Small intestine (tissue), 7 donors: Measurements from ENCODE around the gene EXT2. TPM values are rescaled to one million over a fixed set of nuclear protein-coding genes. Genes with fewer than 3 reads are reported as not detected.
A peak's percentile ranks its signal among the peaks of the same experiment; 100 is the strongest.

Experiments
- DNase-seq, 2 donors: peaks; one replicate each; pipeline versions ENCODE4 v3.0.0 to v3.0.0-alpha.2; 2013
- FAIRE-seq: peaks from 2 replicates; lab custom pipeline; 2012; peaks lifted over from hg19 to GRCh38; lab: Jason Lieb, UNC
- H3K27ac ChIP-seq, 3 donors: one replicate each; pipeline ENCODE4 v1.5.1; 2013; ENCODE audit warnings: low read length in 2 of 3, mild to moderate bottlenecking in 2 of 3, control low read depth in 1 of 3, inconsistent platforms in 1 of 3, low read depth in 1 of 3, moderate library complexity in 1 of 3
- H3K27me3 ChIP-seq, 3 donors: one replicate each; pipeline ENCODE4 v1.6.1; 2013; ENCODE audit warnings: low read length in 3 of 3, inconsistent platforms in 1 of 3; ENCODE audit not compliant: control insufficient read depth in 3 of 3, insufficient read depth in 3 of 3
- H3K36me3 ChIP-seq, 3 donors: one replicate each; pipeline ENCODE4 v1.6.1; 2013; ENCODE audit warnings: low read length in 3 of 3, inconsistent platforms in 1 of 3, low read depth in 1 of 3, mild to moderate bottlenecking in 1 of 3, moderate library complexity in 1 of 3; ENCODE audit not compliant: control insufficient read depth in 3 of 3, insufficient read depth in 2 of 3
- H3K4me1 ChIP-seq, 3 donors: one replicate each; pipeline ENCODE4 v1.6.1; 2013; ENCODE audit warnings: low read length in 2 of 3, inconsistent platforms in 1 of 3, low read depth in 1 of 3, mild to moderate bottlenecking in 1 of 3, moderate library complexity in 1 of 3; ENCODE audit not compliant: control insufficient read depth in 3 of 3, insufficient read depth in 2 of 3
- H3K4me3 ChIP-seq, 3 donors: one replicate each; pipeline ENCODE4 v1.5.1; 2013; ENCODE audit warnings: low read length in 3 of 3, control low read depth in 1 of 3, inconsistent platforms in 1 of 3, low read depth in 1 of 3, mild to moderate bottlenecking in 1 of 3, moderate library complexity in 1 of 3
- H3K9me3 ChIP-seq, 2 donors: one replicate each; pipeline ENCODE4 v1.6.1; 2013; ENCODE audit warnings: low read depth in 1 of 2, low read length in 1 of 2; ENCODE audit not compliant: control insufficient read depth in 2 of 2, insufficient read depth in 1 of 2
- whole genome bisulfite sequencing, 3 donors: extraction: QIAGEN DNeasy Blood & Tissue Kit; methylation state at CpG; one replicate each; pipeline ENCODE4 v1.1.7; 2013; 5-methylcytosine and 5-hydroxymethylcytosine counted together
- polyA plus RNA-seq, 4 donors: library from polyadenylated mRNA; stranded (reverse) in 3 of 4; unstranded in 1 of 4; fragments of 200-250 nt in 3 of 4; fragments of 120-200 nt in 1 of 4; gene quantifications; one replicate each; pipeline versions ENCODE4 v1.2.1 to v1.2.3, GENCODE V29; 2013
- donor health status: healthy with polysubstance abuse.
- donor health status: control.
- donor health status: control.
- donor health status: Bipolar disorder and iron deficiency.
- donor health status: healthy.

Gene EXT2
- polyA plus RNA-seq, 4 donors: 18.6 to 47.1 (median 28.6) TPM

- Histone ChIP-seq H3K36me3 (no peaks in the 10 kb centered on the region), H3K4me1 (no peaks in the 10 kb centered on the region), H3K27ac (no peak overlapping the region), H3K4me3 (no peak overlapping the region), H3K27me3 (no peaks in the 10 kb centered on the region), H3K9me3 (no peaks in the 10 kb centered on the region)
- WGBS, 3 donors: 83 to 90% (median 88%) methylated on average over 6 of the region's 6 CpGs
- DNase-seq (no peak), FAIRE-seq (no peak)
Observed at GRCh38 chr11:44058275-44058674, 37.2 kb upstream of the EXT2 start.

- Histone ChIP-seq H3K4me3 (no peak overlapping the region), H3K27me3 (no peaks in the 10 kb centered on the region), H3K27ac (peak overlapping the region in 1 of 3 donors; percentile 94), H3K36me3 (peaks cover 0 to 6% (median 0%) of the 10 kb centered on the region in 3 donors), H3K9me3 (no peaks in the 10 kb centered on the region), H3K4me1 (peaks cover 4 to 13% (median 5%) of the 10 kb centered on the region in 3 donors)
- WGBS, 3 donors: 22 to 61% (median 51%) methylated on average over 4 of the region's 4 CpGs
- FAIRE-seq (no peak), DNase-seq (peak; percentile 11 to 14)
Observed at GRCh38 chr11:44065161-44065661, 30.3 kb upstream of the EXT2 start.

- H3K27ac ChIP-seq: peak within 1 kb of the TSS; percentile 79 to 94 (median 86)
- peaks cover 0 to 11% (median 0%) of the 10 kb centered on the region in 3 donors for H3K36me3 ChIP-seq
- DNase-seq (peak; percentile 90 to 98), FAIRE-seq (no peak)
- 0 to 1% (median 1%) methylated on average over 67 to 70 of the region's 70 CpGs for WGBS, 3 donors
- H3K4me3 ChIP-seq: peak within 1 kb of the TSS; percentile 49 to 92 (median 83)
- peaks cover 4 to 13% (median 5%) of the 10 kb centered on the region in 3 donors for H3K4me1 ChIP-seq
- H3K27me3 ChIP-seq: no peaks in the 10 kb centered on the region
- H3K9me3 ChIP-seq: no peaks in the 10 kb centered on the region
Observed at GRCh38 chr11:44065841-44066731, 29.4 kb upstream of the EXT2 start, which contains the start of gene ACCS. Gene ACCS (plus strand): TSS chr11:44066270. CDS start chr11:44067628, 1,358 bp downstream.

GRCh38 chr11:44066732-44067141 is 28.7 kb upstream of the EXT2 start:
- Histone ChIP-seq H3K36me3 (peaks cover 0 to 15% (median 0%) of the 10 kb centered on the region in 3 donors), H3K27me3 (no peaks in the 10 kb centered on the region), H3K4me1 (peaks cover 4 to 13% (median 5%) of the 10 kb centered on the region in 3 donors), H3K9me3 (no peaks in the 10 kb centered on the region), H3K4me3 (peak overlapping the region; percentile 49 to 92 (median 83)), H3K27ac (peak overlapping the region; percentile 79 to 94 (median 86))
- 11 to 24% (median 16%) methylated on average over 10 of the region's 10 CpGs for WGBS, 3 donors
- DNase-seq (peak; percentile 82 to 91), FAIRE-seq (no peak)

GRCh38 chr11:44067266-44067665 is 28.2 kb upstream of the EXT2 start:
- H3K27ac ChIP-seq: peak overlapping the region in 1 of 3 donors; percentile 86
- DNase-seq (no peak), FAIRE-seq (no peak)
- WGBS, 3 donors: 70 to 80% (median 71%) methylated on average over 5 of the region's 5 CpGs
- no peaks in the 10 kb centered on the region for H3K9me3 ChIP-seq
- H3K4me3 ChIP-seq: peak overlapping the region in 1 of 3 donors; percentile 92
- peaks cover 4 to 13% (median 5%) of the 10 kb centered on the region in 3 donors for H3K4me1 ChIP-seq
- H3K27me3 ChIP-seq: no peaks in the 10 kb centered on the region
- H3K36me3 ChIP-seq: peaks cover 0 to 17% (median 0%) of the 10 kb centered on the region in 3 donors

- no peak for DNase-seq
- Histone ChIP-seq H3K27me3 (no peaks in the 10 kb centered on the region), H3K36me3 (peaks cover 0 to 19% (median 0%) of the 10 kb centered on the region in 3 donors), H3K4me1 (peaks cover 4 to 13% (median 5%) of the 10 kb centered on the region in 3 donors), H3K4me3 (no peak overlapping the region), H3K27ac (no peak overlapping the region), H3K9me3 (no peaks in the 10 kb centered on the region)
- 97 to 100% (median 98%) methylated on average over 2 of the region's 2 CpGs for WGBS, 3 donors
- FAIRE-seq: no peak
Observed at GRCh38 chr11:44068180-44068579, 27.3 kb upstream of the EXT2 start.

GRCh38 chr11:44071157-44071556 is 24.3 kb upstream of the EXT2 start:
- FAIRE-seq: no peak
- H3K27ac ChIP-seq: no peak overlapping the region

More at GRCh38 chr11:44071157-44071556, 24.3 kb upstream of the EXT2 start:
- Histone ChIP-seq H3K4me3 (no peak overlapping the region), H3K9me3 (no peaks in the 10 kb centered on the region), H3K36me3 (peaks cover 0 to 43% (median 0%) of the 10 kb centered on the region in 3 donors), H3K27me3 (no peaks in the 10 kb centered on the region), H3K4me1 (peaks cover 4 to 5% (median 5%) of the 10 kb centered on the region in 3 donors)
- DNase-seq: no peak
- WGBS, 3 donors: 79 to 96% (median 80%) methylated on average over 3 of the region's 3 CpGs
